GM18517 (cell line): Measurements from ENCODE around the gene PRKN.

Source experiments
- ATAC-seq: cut with Tn5 transposase; IDR thresholded peaks from one replicate; pipeline ENCODE4 v1.9.1; 2021; ENCODE audit warnings: mild to moderate bottlenecking, moderate library complexity; ENCODE audit not compliant: unreplicated experiment

Gene PRKN

DNA sequence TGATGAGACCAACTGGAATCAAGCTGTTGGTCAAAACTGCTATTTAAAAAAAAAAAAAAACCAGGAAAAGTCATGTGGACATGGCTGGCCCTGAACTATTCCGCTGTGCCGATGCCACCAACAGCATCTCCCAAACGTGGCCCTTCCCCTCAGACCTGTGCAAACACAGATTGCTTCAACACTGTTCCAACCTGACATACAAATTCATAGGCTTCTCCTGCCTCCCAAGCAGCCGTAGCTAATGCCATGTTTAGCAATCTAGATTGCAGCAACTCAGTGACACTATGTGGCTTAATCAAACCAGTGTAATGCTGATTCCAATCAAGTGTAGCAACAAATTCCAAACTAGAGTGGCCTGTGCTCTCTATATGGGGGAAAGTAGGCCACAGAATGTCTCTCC lies 16.2 kb downstream of the PRKN start:
- no peak for ATAC-seq

DNA sequence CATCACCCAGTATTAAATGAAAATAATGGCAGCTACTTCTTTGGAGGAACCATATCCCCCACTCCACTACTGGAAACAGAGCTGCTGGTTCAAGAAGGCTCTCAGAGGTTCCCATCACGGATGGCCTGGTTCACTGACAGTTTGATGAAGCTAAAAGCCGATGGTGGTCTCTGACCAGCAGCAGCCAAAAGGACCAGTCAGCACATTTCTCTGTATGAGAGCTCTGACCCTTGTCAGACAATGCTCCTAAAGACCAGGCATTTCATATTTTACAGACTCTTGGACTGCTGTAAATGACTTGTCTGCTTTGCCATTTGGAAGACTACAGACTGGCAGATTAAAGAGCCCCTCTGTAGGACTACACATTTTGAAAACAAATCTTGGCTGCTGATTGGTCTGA lies 16.6 kb downstream of the PRKN start:
- ATAC-seq: no peak

DNA sequence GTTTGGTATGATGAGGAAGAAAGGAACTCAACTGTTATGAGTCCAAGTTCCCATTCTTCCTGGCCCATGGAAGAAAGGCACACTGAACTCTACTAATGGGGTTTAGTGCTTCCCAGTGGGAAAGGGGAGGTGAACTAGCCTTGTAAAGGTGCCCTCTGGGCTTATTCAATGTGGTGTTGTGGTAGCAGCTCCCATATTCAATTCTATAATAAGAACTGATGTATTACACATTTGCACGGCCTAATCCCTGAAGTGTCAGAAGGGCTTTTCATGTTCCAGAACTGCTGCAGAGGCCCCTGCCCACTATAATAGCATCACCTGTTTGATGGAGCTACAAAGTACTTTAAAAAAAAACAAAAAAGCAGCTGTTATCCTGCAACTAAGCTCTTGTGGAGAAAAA lies 17.1 kb downstream of the PRKN start:
- no peak for ATAC-seq

DNA sequence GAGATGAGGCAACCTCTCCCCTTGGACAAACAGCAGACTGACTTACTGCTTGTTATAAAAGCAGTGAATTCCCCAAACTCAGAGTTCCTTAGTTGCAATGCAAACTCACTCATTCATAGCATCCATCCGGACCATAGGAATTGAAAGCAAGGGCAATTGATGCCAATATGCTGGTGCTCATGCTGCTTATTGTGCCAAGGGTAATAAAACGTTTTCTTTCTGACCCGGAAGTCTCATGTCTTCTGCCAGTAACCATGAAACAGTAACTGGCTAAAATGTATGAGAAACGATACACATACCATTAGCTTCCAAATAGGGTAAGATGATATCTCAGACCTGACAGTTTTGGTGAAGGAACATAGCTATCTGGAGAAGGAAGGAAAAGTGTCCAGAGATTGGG lies 18.1 kb downstream of the PRKN start:
- no peak for ATAC-seq

DNA sequence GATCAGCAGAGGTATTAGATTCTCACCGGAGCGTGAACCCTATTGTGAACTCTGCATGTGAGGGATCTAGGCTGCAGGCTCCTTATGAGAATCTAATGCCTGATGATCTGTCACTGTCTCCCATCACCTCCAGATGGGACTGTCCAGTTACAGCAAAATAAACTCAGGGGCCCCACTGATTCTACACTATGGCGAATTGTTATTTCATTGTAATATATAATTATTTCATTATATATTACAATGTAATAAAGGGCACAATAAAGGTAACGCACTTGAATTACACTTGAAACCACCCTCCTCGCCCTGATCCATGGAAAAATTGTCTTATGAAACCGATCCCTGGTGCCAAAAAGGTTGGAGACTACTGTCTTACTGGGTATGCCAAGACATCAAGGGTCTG lies 18.6 kb downstream of the PRKN start:
- no peak for ATAC-seq

DNA sequence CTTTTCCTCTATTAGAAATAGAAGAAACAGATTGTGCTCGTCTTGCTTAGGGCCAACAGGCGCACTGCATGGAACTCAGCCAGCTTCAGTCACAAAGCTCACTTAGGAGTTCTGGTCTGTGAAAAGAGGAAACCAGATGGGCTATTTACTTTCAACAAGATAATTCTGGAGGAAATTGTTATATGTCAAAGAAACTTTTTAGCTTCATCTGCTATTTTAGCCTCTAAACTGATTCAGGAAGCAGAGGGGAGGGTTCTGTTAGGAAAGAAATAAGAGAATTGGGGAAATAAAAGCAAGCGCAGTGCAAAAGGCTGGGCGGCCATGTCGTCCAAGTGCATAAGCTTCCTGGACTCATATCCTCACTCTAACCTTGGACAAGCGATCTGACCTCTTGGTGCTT lies 21.3 kb downstream of the PRKN start:
- no peak for ATAC-seq

DNA sequence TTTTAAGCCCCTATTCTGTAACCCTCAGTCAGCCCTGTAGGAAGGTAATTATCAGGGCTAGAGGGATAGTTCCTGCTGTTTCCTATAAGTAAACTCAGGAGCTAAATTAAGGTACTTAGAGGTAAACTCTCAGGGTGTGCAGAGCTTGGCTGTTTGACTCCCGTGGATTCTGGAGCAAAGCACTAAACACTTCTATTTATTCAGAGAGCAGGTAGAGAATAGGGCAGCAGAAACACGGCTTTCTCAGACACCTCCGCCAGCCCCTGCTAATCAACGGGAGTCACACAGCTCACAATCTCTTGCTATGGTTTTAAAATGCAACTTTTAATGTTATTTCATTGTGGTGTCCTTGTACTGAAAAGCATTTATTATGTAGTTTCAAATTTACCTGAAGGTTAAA lies 21.8 kb downstream of the PRKN start:
- ATAC-seq: no peak

DNA sequence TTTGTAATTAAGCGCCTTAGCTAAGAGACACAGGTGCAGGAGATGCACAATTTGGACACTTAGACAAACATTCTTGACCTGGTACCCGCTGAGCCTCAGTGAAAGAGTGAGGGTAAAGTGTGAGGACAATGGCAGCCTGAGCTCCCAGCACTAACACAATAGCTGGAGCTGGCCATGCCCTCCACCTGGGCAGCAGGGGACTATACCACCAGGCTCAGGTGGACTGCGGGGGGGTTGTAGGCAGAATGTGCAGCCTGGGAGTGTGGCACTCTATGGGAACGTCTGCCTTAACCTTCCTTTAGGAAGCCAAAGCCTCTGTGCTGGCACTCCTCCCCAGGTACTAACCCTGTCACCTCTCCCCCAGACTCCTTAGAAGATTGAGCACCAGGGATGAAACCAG lies 23.6 kb downstream of the PRKN start:
- ATAC-seq: no peak

DNA sequence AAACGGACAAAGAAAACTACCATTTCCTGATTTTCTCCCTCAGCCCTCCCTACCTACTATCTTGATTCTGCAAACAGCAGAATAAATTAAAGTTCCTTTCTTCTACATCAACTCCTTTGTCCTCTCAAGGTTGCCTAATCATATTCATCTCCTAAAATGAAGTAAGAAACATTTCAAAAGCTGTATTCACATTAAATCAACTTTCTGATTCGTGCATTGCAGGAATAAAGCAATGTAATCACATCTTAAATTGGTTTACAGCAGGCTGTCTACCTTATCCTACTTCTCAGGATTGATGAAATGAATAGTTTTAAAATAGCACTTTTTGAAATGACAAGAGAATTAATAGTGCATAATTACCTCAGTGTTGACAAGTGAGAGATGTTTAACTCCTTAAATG lies 25.1 kb downstream of the PRKN start:
- no peak for ATAC-seq

DNA sequence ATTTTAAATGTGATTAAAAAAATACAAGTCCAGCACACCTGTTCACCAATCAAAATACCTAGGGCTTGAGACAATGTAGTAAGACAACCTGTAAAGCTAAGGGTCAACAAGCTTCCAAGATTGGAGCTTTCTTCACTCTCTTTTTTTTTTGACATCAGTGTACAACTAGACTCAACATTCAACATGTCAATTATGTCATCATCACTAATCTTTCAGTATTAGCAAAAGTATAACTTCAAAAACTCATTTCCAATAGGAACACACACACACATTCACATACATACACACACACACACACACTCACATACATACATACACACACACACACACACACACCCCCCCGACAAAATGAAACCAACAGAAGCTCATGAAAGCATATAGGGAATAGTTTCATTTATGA lies 26.0 kb downstream of the PRKN start:
- no peak for ATAC-seq

DNA sequence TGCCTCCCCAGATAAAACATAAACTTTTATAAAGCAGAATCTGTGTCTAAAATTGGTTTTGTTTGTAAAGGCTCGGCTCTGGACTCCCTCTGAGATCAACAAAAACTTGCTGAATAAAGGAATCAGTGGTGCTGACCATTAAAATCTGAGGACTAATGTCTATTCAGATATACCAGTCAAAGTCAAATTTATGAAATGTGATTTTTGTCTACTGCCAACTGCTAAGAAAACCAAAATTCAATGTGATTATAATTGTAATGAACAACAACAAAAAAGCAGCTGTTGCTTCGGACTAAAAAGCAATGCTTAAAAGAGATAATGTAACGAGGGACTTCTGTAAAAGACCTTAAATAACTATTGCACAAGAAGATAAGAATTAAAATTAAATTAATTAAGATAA lies 26.6 kb downstream of the PRKN start:
- no peak for ATAC-seq

DNA sequence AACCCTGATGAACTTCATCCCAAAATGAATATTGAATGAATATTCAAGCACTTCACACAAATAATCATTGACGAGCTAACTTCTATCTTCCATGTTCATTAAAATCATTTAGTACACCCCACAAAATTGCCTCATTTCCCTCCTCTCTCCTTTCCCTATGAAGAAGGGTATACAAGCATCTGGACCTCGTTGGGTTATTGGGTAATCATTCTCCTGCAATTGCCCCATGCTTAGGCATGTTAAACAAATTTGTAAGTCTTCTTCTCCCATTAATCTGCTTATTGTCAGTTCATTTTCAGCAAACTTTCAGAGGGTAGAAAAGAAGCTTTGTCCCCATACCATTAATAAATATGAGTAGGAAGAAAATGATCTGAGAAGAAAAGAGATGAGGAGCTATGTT lies 27.6 kb downstream of the PRKN start:
- ATAC-seq: no peak

DNA sequence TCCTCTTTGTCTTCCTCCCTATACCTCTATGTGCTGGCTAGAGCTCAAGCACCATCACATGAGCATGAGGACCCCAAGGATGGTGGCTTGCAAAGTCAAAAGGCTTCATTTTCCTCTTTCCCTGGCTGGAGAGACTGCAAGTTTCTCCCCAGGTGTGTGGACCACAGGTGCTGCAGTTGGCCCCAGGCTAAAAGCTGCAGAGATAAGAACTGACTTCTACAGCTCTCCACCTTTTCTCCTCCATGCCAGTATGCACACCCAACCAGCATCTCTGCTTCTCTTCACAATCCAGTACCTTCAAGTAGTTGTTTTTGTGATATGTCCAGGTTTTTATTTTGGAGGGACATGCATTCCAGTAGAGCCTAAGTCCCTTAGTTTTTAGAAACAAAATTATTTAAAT lies 29.1 kb downstream of the PRKN start:
- no peak for ATAC-seq

DNA sequence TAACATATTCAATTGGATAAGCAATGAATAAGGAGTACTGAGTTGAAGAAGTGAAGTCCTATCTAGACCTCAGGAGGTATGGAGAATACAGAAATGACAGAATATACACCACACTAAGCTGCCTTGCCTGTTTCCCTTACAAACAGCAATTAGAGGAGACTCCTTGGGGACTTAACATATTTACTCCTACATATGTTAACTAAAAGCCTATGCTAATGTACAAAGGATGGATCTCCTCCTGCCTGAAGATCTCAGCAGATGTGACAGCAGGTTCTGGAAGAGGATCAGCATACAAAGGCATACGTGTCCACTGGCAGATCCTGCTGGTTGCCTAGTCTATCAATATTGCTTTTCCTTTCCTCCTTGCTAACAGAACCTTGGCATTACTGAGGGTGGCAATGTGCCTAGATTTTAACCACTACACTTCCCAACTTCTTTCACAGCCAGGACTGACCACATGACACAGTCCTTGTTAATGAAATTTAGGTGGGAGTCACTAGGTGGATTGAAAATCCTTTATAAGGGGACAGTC lies 29.6 kb downstream of the PRKN start:
- no peak for ATAC-seq

DNA sequence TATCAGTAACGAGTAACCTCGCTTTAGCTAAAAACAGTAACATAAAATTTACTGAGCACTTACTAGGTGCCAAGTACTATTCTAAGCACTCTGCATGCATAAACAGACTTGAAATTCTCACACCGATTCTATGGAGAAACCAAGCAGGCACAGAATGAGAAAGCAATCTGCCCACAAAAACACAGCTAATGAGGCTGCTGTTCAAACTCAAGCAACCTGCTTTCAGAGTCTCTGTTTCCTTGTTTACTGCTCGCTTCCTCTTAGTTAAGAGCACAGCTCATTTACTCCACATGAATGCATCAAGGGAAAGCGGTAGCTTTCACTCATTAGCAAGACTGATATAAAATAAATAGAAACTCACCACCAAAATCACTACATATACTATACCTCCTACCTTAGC lies 37.4 kb downstream of the PRKN start:
- no peak for ATAC-seq

DNA sequence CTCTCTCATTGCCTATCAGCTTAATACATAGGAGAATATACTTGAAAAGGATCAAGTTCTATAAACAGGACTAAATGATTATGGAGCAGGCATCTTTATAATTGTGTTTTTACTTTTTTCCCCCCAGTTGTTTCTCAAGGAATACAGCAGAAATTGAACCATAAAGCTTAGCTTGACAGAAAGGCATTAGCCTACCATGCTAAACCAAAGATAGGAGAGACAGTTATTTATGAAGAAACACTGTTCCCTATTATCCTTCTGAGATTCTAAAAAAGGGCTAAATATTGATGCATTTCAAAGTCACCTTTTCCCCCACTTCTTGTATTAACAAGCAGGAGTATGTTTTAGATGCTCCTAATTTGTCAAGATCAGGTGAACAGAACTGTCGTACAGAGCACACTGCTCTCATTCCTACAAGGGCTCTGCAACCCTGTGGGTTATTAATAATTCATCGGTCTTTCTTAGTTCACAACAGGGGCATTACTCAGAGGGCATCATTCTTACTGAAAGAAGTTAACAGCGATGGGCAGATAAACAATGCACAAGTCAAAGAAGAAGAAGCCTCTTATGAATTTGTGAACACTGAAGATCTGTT lies 38.7 kb downstream of the PRKN start:
- ATAC-seq: no peak

DNA sequence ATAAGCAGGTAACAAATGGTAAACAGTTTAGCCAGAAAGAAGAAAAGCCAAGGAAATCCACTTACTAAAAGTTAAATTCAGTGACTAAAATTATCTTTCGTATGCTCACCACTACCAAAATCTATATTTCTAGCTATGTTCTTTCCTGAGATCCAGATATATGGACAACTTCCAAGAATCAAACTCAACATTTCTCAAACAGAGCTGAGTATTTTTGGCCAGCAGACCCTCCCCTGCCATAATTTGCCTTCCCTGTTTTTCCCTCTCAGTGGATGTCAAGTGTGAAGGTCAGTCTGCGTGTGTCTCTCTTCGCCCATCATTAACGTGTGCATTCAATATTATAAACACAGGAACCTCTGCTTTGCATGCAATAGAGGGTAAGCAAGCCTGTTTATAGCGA lies 42.0 kb downstream of the PRKN start:
- no peak for ATAC-seq

DNA sequence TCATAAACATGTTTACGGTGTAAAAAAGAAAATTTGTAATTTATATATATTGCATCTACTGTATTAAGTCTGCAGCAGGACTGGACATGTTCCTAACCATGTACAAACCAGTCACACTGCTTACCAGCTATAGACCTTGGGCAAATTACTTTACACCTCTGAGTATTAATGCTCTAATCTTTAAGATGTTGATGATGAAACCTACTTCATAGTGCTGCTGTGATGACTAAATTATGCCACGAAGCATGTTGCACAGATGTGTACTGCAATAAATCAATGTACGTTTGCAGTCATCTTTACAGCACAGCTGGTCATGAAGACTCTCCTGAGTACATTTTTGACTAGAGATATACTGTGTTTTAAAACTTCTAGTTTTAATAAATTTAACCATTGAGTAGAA lies 42.6 kb downstream of the PRKN start:
- no peak for ATAC-seq

DNA sequence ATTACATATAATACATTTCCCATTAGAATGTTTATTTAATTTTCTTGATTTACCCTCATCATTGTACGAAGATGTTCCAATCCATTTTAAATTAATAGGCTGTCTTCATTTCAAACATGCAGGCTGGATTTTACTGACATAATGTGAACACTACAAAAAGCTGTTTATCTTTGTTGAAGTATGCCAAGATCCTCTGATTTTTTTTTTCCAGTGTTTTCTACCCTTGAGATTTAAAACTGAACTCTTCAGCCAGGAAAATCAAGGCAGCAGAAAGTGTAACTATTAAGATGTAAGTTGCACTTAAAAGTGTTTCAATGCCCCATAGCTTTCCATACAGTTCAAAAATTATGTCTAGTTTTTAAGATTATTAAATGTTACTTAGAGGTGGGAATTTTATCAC lies 43.5 kb downstream of the PRKN start:
- no peak for ATAC-seq

DNA sequence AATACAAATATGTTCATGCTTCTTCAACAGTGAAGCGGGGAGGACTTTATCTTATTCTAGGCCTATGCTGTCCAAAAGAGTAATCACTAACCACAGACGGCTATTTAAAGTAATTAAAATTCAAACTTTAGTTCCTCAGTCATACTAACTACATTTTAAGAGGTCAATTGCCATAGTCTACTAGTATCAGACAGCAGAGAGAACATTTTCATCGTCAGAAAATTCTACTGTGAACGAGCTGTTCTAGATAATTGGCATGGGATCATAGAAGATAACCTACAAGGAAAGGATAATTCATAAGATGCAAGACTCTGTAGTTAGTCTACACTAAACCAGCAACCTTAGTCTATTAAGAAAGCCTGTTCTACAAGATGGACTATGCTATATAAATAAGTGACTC lies 44.4 kb downstream of the PRKN start:
- no peak for ATAC-seq

DNA sequence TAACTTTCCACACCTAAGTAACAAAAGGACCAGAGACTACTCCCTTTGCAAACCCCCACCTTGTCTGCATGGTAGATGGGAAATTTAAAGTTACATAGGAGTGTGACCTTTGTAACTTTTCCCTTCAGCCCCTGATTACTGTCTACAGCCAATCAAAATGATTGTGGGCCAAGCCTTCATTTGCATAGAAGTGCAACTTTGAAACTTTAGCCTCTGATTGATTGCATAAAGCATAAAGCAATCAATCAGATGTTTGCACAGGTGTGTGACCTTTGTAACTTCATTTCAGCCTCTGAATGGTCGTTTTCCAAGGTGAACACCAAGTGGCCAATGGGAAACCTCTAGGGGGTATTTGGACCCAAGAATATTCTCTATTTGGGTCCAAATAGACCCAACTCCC lies 46.1 kb downstream of the PRKN start:
- no peak for ATAC-seq

DNA sequence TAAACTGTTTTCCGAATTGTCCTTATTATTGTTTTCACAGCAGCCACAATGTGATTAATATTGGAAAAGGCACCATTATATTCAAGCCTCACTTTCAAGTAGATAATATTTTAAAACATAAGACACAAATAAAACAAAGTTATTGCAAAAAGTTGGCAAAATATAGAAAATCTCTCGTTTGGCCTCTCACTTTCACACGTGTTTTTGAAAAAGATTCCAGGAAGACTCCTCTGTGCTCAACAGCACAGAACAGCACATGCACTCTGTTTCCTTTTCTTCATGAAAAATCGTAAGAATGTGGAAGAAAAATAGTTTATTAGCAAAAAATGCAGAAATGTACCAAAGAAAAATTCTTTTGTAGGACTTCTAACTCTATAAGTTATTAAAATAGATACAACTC lies 46.7 kb downstream of the PRKN start:
- no peak for ATAC-seq

DNA sequence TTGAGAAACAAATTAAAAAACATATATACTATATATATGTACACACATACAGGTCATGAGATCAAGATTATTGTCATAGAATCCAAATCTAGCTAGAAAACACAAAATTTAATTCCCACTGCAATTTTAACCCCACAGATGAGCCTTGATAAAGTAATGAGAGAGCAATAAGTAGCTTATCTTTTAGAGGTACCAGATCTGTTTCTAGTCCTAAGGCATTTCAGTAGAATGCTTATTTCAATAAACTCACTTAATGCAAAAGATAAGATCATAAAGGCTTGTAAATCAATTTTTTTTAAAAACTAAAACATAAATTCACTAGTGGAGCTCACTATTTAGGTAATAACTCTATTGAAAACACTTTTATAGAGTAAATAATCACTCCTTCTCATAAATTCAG lies 47.2 kb downstream of the PRKN start:
- ATAC-seq: no peak

DNA sequence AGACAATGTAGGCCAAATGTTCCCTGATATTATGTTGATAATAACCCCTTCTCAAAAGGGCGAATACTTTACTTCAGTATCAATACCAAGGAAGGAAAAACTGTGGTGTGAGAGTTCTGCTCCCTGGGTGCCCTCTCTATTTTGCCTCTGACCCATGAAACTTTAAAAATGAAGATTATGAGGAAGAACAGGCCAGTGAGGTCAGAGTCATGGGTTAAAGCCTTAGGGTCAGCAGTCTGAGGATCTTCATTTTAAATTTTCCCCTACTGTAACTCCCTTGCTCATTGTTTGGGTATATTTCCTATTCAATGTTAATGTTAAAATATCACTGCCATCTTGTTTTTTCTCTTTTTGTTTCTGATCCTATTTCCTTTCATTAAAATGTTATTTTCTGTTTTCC lies 47.9 kb downstream of the PRKN start:
- ATAC-seq: no peak
